RPMI8226 (cell line): ENCODE data around the gene RTN4IP1.
"Not testable (repeated sequence)": the region's sequence is repeated elsewhere in the genome, so short reads cannot be mapped to it uniquely, and the experiment has no call there.

Source experiments
- DNase-seq: peaks from one replicate; pipeline ENCODE4 v3.0.0-alpha.2; 2015

Gene RTN4IP1

GRCh38 chr6:106629103-106629858, at the start of gene RTN4IP1, which contains the start of gene QRSL1:
Gene RTN4IP1 (minus strand): TSS chr6:106629498. CDS start chr6:106629021, 477 bp downstream.
Gene QRSL1 (plus strand): TSS chr6:106629578. CDS start chr6:106629682, 104 bp downstream.
- DNase-seq: peak; percentile 86

GRCh38 chr6:106677282-106677681, 48.0 kb upstream of the RTN4IP1 start:
- no peak for DNase-seq

- no peak for DNase-seq
Measured at GRCh38 chr6:106674541-106675229, 45.4 kb upstream of the RTN4IP1 start.

- no peak for DNase-seq
Measured at GRCh38 chr6:106671651-106672050, 42.4 kb upstream of the RTN4IP1 start.

GRCh38 chr6:106670236-106670635, 40.9 kb upstream of the RTN4IP1 start:
- no peak for DNase-seq

GRCh38 chr6:106667022-106667402, 37.7 kb upstream of the RTN4IP1 start:
- DNase-seq: no peak

- DNase-seq: no peak
Measured at GRCh38 chr6:106666282-106667021, 37.2 kb upstream of the RTN4IP1 start.

- no peak for DNase-seq
Measured at GRCh38 chr6:106662458-106662857, 33.2 kb upstream of the RTN4IP1 start.

- DNase-seq: no peak
Measured at GRCh38 chr6:106659859-106660258, 30.6 kb upstream of the RTN4IP1 start.

- DNase-seq: no peak
Measured at GRCh38 chr6:106658469-106658868, 29.2 kb upstream of the RTN4IP1 start.

- DNase-seq: no peak
Measured at GRCh38 chr6:106648651-106649308, 19.5 kb upstream of the RTN4IP1 start.

GRCh38 chr6:106643061-106643460, 13.8 kb upstream of the RTN4IP1 start:
- DNase-seq: no peak

GRCh38 chr6:106642476-106642875, 13.2 kb upstream of the RTN4IP1 start:
- DNase-seq: no peak

- no peak for DNase-seq
Measured at GRCh38 chr6:106639812-106640211, 10.5 kb upstream of the RTN4IP1 start.

- no peak for DNase-seq
Measured at GRCh38 chr6:106637717-106638341, 8.5 kb upstream of the RTN4IP1 start.

GRCh38 chr6:106637051-106637716, 7.9 kb upstream of the RTN4IP1 start:
- no peak for DNase-seq

GRCh38 chr6:106634565-106634964, 5.3 kb upstream of the RTN4IP1 start:
- no peak for DNase-seq

GRCh38 chr6:106631346-106631745, 2.0 kb upstream of the RTN4IP1 start:
- DNase-seq: no peak

GRCh38 chr6:106630366-106630765, 1.1 kb upstream of the RTN4IP1 start:
- peak; percentile 2 for DNase-seq

- DNase-seq: no peak
Measured at GRCh38 chr6:106629859-106630163, 513 bp upstream of the RTN4IP1 start.

- no peak for DNase-seq
Measured at GRCh38 chr6:106628658-106629102, 618 bp downstream of the RTN4IP1 start.

GRCh38 chr6:106627760-106628159, 1.5 kb downstream of the RTN4IP1 start:
- DNase-seq: not testable (repeated sequence)
